Smooth muscle cell (in vitro differentiated cells): ENCODE data around the gene RPTOR. TPM values are rescaled to one million over a fixed set of nuclear protein-coding genes. Genes with fewer than 3 reads are reported as not detected.

Source experiments
- DNase-seq: peaks from one replicate; lab custom pipeline; 2025; ENCODE audit not compliant: unreplicated experiment; lab: John Stamatoyannopoulos, UW
- H2AFZ ChIP-seq: fragments of 200-600 bp; sonication (generic); 2 replicates; pipeline ENCODE4 v1.6.0; 2016; ENCODE audit warnings: antibody characterized with exemption, low read depth, mild to moderate bottlenecking
- H3F3A ChIP-seq: fragments of 200-600 bp; sonication (generic); 2 replicates; pipeline ENCODE4 v1.6.0; 2017; ENCODE audit warnings: antibody characterized with exemption, low read depth
- H3K27ac ChIP-seq: fragments of 200-600 bp; sonication (generic); 2 replicates; pipeline ENCODE4 v1.5.1; 2016; ENCODE audit warnings: low read depth, mild to moderate bottlenecking
- H3K27me3 ChIP-seq: fragments of 200-600 bp; sonication (generic); 2 replicates; pipeline ENCODE4 v1.6.1; 2016; ENCODE audit warnings: low read depth, mild to moderate bottlenecking
- H3K36me3 ChIP-seq: fragments of 200-600 bp; sonication (generic); 2 replicates; pipeline ENCODE4 v1.5.1; 2016; ENCODE audit warnings: low read depth
- H3K4me1 ChIP-seq: fragments of 200-600 bp; sonication (generic); 2 replicates; pipeline ENCODE4 v1.5.1; 2016; ENCODE audit warnings: low read depth
- H3K4me2 ChIP-seq: fragments of 200-600 bp; sonication (generic); 2 replicates; pipeline ENCODE4 v1.6.0; 2016; ENCODE audit warnings: mild to moderate bottlenecking
- H3K4me3 ChIP-seq: fragments of 200-600 bp; sonication (generic); 2 replicates; pipeline ENCODE4 v1.5.1; 2016; ENCODE audit warnings: mild to moderate bottlenecking
- H3K79me2 ChIP-seq: fragments of 200-600 bp; sonication (generic); 2 replicates; pipeline ENCODE4 v1.6.0; 2016; ENCODE audit warnings: low read depth, mild to moderate bottlenecking
- H3K9ac ChIP-seq: fragments of 200-600 bp; sonication (generic); 2 replicates; pipeline ENCODE4 v1.6.0; 2016; ENCODE audit warnings: low read depth
- H3K9me3 ChIP-seq: fragments of 200-600 bp; sonication (generic); replicated peaks from 2 replicates; pipeline ENCODE4 v1.5.1; 2016; ENCODE audit warnings: low read depth
- H4K20me1 ChIP-seq: fragments of 200-600 bp; sonication (generic); 2 replicates; pipeline ENCODE4 v1.6.0; 2016; ENCODE audit warnings: low read depth
- CTCF ChIP-seq: fragments of 200-600 bp; sonication (generic); IDR thresholded peaks from 2 replicates; pipeline ENCODE4 v1.5.1; 2017; ENCODE audit warnings: borderline replicate concordance, mild to moderate bottlenecking, antibody characterized with exemption; ENCODE audit not compliant: insufficient read depth, poor library complexity, severe bottlenecking
- WGBS: methylation state at CpG from one replicate; pipeline ENCODE4 v1.1.7; 2016; ENCODE audit warnings: low lambda C conversion rate; 5-methylcytosine and 5-hydroxymethylcytosine counted together
- polyA plus RNA-seq: library from polyadenylated mRNA; unstranded; fragments of >200 nt; fragmentation: Nextera tagmentation; extraction: Ambion mirVana; gene quantifications from 2 replicates; pipeline ENCODE4 v1.2.1, GENCODE V29; 2016
- total RNA-seq: library from RNA; depleted of rRNA; stranded (reverse); fragments of >200 nt; gene quantifications from 2 replicates; pipeline ENCODE4 v1.2.3, GENCODE V29; 2014

Gene RPTOR
- total and polyA plus RNA-seq, 2 experiments from 2014 or later: 10.6 to 12.2 TPM

- WGBS: 90% methylated on average over 18 of the region's 18 CpGs
- H3K4me1 ChIP-seq: no peaks in the 10 kb centered on the region
- no peak overlapping the region for H3K4me2 ChIP-seq
- no peak overlapping the region for H2AFZ ChIP-seq
- no peaks in the 10 kb centered on the region for H3K9me3 ChIP-seq
- no peaks in the 10 kb centered on the region for H3K79me2 ChIP-seq
- no peaks in the 10 kb centered on the region for H3K36me3 ChIP-seq
- no peak overlapping the region for H3K9ac ChIP-seq
- H3K27me3 ChIP-seq: no peaks in the 10 kb centered on the region
- DNase-seq: no peak
- peaks cover 5% of the 10 kb centered on the region for H3F3A ChIP-seq
- H3K4me3 ChIP-seq: no peak overlapping the region
- TF ChIP-seq CTCF: no peak
- H4K20me1 ChIP-seq: no peaks in the 10 kb centered on the region
- H3K27ac ChIP-seq: no peak overlapping the region
Observed at GRCh38 chr17:80986816-80987475, 442.3 kb downstream of the RPTOR start.

GRCh38 chr17:80987941-80988461 lies 443.4 kb downstream of the RPTOR start:
- Histone ChIP-seq H3K79me2 (peaks cover 8% of the 10 kb centered on the region), H3F3A (peaks cover 5% of the 10 kb centered on the region), H3K4me1 (peaks cover 6% of the 10 kb centered on the region), H3K9ac (no peak overlapping the region), H2AFZ (no peak overlapping the region), H3K4me3 (no peak overlapping the region), H4K20me1 (peaks cover 4% of the 10 kb centered on the region), H3K27me3 (no peaks in the 10 kb centered on the region), H3K27ac (no peak overlapping the region), H3K4me2 (no peak overlapping the region), H3K36me3 (no peaks in the 10 kb centered on the region), H3K9me3 (no peaks in the 10 kb centered on the region)
- no peak for DNase-seq
- WGBS: 94% methylated on average over 15 of the region's 16 CpGs
- TF ChIP-seq CTCF: no peak

GRCh38 chr17:80989586-80989913 lies 444.9 kb downstream of the RPTOR start:
- Histone ChIP-seq H3K4me3 (no peak overlapping the region), H3K9ac (no peak overlapping the region), H2AFZ (no peak overlapping the region), H3F3A (no peaks in the 10 kb centered on the region), H3K4me2 (no peak overlapping the region), H3K79me2 (peaks cover 9% of the 10 kb centered on the region), H3K4me1 (peaks cover 8% of the 10 kb centered on the region), H3K9me3 (no peaks in the 10 kb centered on the region), H4K20me1 (peaks cover 9% of the 10 kb centered on the region), H3K36me3 (no peaks in the 10 kb centered on the region), H3K27me3 (no peaks in the 10 kb centered on the region), H3K27ac (no peak overlapping the region)
- 89% methylated on average over 11 of the region's 11 CpGs for WGBS
- TF ChIP-seq CTCF: no peak
- DNase-seq: no peak
